ENCODE results near the gene VPS54.

GRCh38 chr2:63853527-63854310, 165.5 kb downstream of the VPS54 start:
- no peak for TF ChIP-seq CTCF (IDR thresholded peaks at IDR 0.05)
- no peak for TF ChIP-seq POLR2A (IDR thresholded peaks at IDR 0.05)
